Activated CD4-positive, alpha-beta memory T cell treated with anti-CD3 and anti-CD28 coated beads, Interleukin-2, amount 10 ng/mL, durations not matched to agents 7 days and 5 days (primary cell): ENCODE measurements around the gene POLK. TPM values are rescaled to one million over a fixed set of nuclear protein-coding genes. Genes with fewer than 3 reads are reported as not detected.
"Not testable (repeated sequence)": the region's sequence is repeated elsewhere in the genome, so short reads cannot be mapped to it uniquely, and the experiment has no call there.

Source experiments
- CTCF ChIA-PET: fragments of 350-600 bp; sonication (Branson Sonifier 250); formaldehyde crosslinking; loops from one replicate; lab custom pipeline; 2021; ENCODE audit warnings: antibody characterized with exemption, inconsistent platforms; lab: Charles Lee
- POLR2A ChIA-PET: fragments of 350-600 bp; sonication (Branson Sonifier 250); formaldehyde crosslinking; loops from one replicate; lab custom pipeline; 2021; ENCODE audit warnings: antibody characterized with exemption; lab: Charles Lee
- DNase-seq: peaks from one replicate; pipeline ENCODE4 v3.0.0-alpha.2; 2020
- H3K27ac Mint-ChIP-seq: one replicate; pipeline ENCODE4 v1.8.0; 2021; ENCODE audit warnings: mild to moderate bottlenecking, mixed read lengths
- H3K27me3 Mint-ChIP-seq: one replicate; pipeline ENCODE4 v1.8.0; 2021; ENCODE audit warnings: mixed read lengths
- H3K36me3 Mint-ChIP-seq: one replicate; pipeline ENCODE4 v1.8.0; 2021; ENCODE audit warnings: low read depth, mixed read lengths
- H3K4me1 Mint-ChIP-seq: one replicate; pipeline ENCODE4 v1.8.0; 2021; ENCODE audit warnings: mixed read lengths
- H3K4me3 Mint-ChIP-seq: one replicate; pipeline ENCODE4 v1.8.0; 2021; ENCODE audit warnings: mild to moderate bottlenecking, mixed read lengths
- H3K9me3 Mint-ChIP-seq: one replicate; pipeline ENCODE4 v1.8.0; 2021; ENCODE audit warnings: mixed read lengths
- total RNA-seq, 2 experiments: library from RNA; stranded (reverse); gene quantifications; one replicate each; pipeline ENCODE4 v1.2.3, GENCODE V29; 2021

Gene POLK
- total RNA-seq, 2 experiments from 2014 or later = 28.3 to 28.7 TPM

DNA sequence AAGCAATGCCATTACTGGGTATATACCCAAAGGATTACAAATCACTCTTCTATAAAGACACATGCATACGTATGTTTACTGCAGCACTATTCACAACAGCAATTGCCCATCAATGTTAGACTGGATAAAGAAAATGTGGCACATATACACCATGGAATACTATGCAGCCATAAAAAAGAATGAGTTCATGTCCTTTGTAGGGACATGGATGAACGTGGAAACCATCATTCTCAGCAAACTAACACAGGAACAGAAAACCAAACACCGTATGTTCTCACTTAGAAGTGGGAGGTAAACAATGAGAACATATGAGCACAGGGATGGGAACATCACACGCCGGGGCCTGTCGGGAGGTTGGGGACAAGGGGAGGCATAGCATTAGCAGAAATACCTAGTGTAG lies 21.8 kb upstream of the POLK start:
- H3K27ac Mint-ChIP-seq, DNase-seq, H3K4me1 Mint-ChIP-seq, H3K4me3 Mint-ChIP-seq, CTCF ChIA-PET, POLR2A ChIA-PET, H3K27me3 Mint-ChIP-seq: not testable (repeated sequence)
- H3K36me3 Mint-ChIP-seq = peaks cover 73% of the 10 kb centered on the region
- peaks cover 32% of the 10 kb centered on the region for H3K9me3 Mint-ChIP-seq

DNA sequence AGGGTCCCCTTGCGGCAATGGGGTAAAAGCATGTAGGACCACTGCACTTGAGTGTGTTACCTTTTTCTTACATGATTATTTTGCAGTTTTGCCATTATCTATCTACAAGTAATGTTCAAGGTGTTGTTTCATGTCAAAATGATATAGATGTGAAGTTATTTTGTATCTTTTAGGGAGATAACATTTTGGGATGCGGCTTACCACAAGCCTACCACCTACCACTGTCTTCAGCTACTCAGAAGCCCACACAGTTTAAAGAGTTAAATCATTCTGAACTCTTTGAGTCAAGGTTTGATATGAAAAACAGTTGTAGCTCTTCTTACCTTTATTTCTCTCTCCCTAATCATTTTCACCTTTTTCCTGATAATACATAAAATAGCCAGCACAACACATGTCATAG lies 20.1 kb upstream of the POLK start:
- Mint-ChIP-seq H3K36me3 (peaks cover 72% of the 10 kb centered on the region), H3K4me1 (peaks cover 3% of the 10 kb centered on the region), H3K27me3 (no peaks in the 10 kb centered on the region), H3K27ac (no peak overlapping the region), H3K4me3 (no peak overlapping the region), H3K9me3 (peaks cover 17% of the 10 kb centered on the region)
- DNase-seq = no peak
- POLR2A ChIA-PET = no interaction called here
- CTCF ChIA-PET = no interaction called here

DNA sequence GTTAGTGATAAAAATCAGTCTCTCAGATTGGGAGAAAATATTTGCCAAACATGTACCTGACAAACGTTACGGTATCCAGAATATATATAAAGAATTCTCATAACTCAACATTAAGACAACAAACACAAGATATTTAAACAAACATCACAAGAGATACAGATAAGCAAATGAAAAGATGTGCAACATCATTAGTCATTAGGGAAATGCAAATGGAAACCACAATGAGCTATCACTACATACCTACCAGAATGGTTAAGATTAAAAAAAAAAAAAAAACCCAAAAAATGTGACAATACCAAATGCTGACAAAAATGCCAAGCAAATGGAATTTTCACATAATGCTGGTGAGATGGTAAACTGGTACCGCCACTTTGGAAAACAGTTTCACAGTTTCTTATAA lies 15.7 kb upstream of the POLK start:
- H3K27me3 Mint-ChIP-seq = no peaks in the 10 kb centered on the region
- H3K36me3 Mint-ChIP-seq = peaks cover 77% of the 10 kb centered on the region
- POLR2A ChIA-PET = no interaction called here
- H3K4me1 Mint-ChIP-seq = peaks cover 3% of the 10 kb centered on the region
- DNase-seq = no peak
- H3K4me3 Mint-ChIP-seq = no peak overlapping the region
- peaks cover 3% of the 10 kb centered on the region for H3K9me3 Mint-ChIP-seq
- no peak overlapping the region for H3K27ac Mint-ChIP-seq
- CTCF ChIA-PET = interaction anchor here (0.6 kb wide), 1 partner anchor 35 kb away, joined by 7 read pairs; no protein-coding TSS in a partner anchor

DNA sequence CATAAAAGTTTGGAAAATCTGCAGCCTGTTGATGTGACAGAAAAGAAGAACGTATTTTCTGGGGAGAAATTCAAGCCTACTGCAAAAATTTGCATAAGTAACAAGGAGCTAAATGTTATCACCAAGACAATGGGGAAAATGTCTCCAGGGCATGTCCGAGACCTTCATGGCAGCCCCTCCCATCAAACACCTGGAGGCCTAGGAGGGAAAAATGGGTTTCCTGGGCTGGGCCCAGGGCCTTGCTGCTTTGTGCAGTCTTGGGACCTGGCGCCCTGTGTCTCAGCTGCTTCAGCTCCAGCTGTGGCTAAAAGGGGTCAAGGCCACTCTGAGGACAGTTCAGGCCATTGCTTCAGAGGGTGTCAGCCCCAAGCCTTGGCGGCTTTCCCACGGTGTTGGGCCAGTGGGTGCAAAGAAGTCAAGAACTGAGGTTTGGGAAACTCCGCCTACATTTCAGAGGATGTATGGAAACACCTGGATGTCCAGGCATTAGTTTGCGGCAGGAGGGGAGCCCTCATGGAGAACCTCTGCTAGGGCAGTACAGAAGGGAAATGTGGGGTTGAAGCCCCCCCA lies 13.4 kb upstream of the POLK start:
- Mint-ChIP-seq H3K9me3 (peaks cover 3% of the 10 kb centered on the region), H3K27ac (no peak overlapping the region), H3K4me3 (no peak overlapping the region), H3K27me3 (no peaks in the 10 kb centered on the region), H3K36me3 (peaks cover 65% of the 10 kb centered on the region), H3K4me1 (peaks cover 3% of the 10 kb centered on the region)
- ChIA-PET CTCF (no interaction called here), POLR2A (interaction anchor here (0.6 kb wide), 1 partner anchor 755 kb away, joined by 3 read pairs; no protein-coding TSS in a partner anchor)
- DNase-seq = no peak

DNA sequence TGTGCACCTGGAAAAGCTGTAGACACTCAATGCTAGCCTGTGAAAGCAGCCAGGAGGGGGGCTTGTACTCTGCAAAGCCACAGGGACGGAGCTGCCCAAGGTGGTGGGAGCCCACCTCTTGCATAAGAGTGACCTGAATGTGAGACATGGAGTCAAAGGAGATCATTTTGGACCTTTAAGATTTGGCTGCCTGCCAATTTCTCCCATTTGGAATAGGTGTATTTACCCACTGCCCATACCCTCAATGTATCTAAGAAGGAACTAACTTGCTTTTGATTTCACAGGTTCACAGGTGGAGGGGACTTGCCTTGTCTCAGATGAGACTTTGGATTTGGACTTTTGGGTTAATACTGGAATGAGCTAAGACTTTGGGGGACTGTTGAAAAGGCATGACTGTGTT lies 12.8 kb upstream of the POLK start:
- H3K9me3 Mint-ChIP-seq, H3K27me3 Mint-ChIP-seq, H3K27ac Mint-ChIP-seq, H3K4me3 Mint-ChIP-seq, H3K4me1 Mint-ChIP-seq, CTCF ChIA-PET, DNase-seq: not testable (repeated sequence)
- POLR2A ChIA-PET = interaction anchor here (0.6 kb wide), 1 partner anchor 32 kb away, joined by 4 read pairs; no protein-coding TSS in a partner anchor
- H3K36me3 Mint-ChIP-seq = peaks cover 62% of the 10 kb centered on the region

DNA sequence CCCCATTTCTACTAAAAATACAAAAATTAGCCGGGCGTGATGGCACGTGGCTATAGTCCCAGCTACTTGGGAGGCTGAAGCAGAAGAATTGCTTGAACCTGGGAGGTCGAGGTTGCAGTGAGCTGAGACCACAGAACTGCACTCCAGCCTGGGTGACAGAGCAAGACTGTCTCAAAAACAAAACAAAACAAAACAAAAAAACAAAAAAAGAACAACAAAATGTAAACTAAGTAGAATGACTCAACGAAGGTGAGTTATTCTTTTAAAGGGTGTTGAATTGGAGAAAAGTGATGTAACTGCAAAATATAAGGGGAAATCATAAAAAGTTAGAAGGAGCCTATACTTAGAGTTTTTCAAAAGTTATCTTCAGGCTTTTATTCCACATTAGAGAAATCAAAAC lies 6.6 kb upstream of the POLK start:
- H3K4me3 Mint-ChIP-seq, CTCF ChIA-PET, H3K27me3 Mint-ChIP-seq, H3K9me3 Mint-ChIP-seq, POLR2A ChIA-PET, H3K27ac Mint-ChIP-seq, DNase-seq: not testable (repeated sequence)
- H3K36me3 Mint-ChIP-seq = peaks cover 51% of the 10 kb centered on the region
- peaks cover 27% of the 10 kb centered on the region for H3K4me1 Mint-ChIP-seq

DNA sequence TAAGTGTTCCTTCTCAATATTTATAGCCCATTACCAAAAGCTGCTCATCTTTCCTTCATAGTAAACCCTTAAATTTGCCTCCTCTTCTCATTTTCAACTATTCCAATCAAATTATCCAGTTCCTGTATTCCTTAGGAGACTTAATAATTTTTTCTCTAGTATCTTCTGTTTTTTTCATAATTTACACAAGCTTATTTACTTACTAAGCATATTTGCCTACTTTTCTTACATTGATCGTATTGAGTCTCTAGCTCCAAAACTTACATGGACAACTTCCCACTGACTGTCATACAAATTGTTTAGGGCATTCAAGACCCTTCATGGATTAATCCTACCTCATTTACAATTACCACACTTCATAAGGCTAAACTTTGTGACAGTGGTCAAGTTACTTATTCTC lies 3.9 kb upstream of the POLK start:
- peaks cover 39% of the 10 kb centered on the region for H3K36me3 Mint-ChIP-seq
- H3K4me3 Mint-ChIP-seq = no peak overlapping the region
- CTCF ChIA-PET = interaction anchor here (0.8 to 1.0 kb wide), 2 partner anchors 271 to 761 kb away, joined by 3 read pairs; partner anchors contain the start of gene ANKRD31
- H3K9me3 Mint-ChIP-seq = no peaks in the 10 kb centered on the region
- POLR2A ChIA-PET = interaction anchor here (1.3 kb wide), 1 partner anchor 171 kb away, joined by 4 read pairs; the partner anchor contains the start of gene HMGCR
- no peak overlapping the region for H3K27ac Mint-ChIP-seq
- DNase-seq = no peak
- H3K27me3 Mint-ChIP-seq = no peaks in the 10 kb centered on the region
- H3K4me1 Mint-ChIP-seq = peaks cover 37% of the 10 kb centered on the region

DNA sequence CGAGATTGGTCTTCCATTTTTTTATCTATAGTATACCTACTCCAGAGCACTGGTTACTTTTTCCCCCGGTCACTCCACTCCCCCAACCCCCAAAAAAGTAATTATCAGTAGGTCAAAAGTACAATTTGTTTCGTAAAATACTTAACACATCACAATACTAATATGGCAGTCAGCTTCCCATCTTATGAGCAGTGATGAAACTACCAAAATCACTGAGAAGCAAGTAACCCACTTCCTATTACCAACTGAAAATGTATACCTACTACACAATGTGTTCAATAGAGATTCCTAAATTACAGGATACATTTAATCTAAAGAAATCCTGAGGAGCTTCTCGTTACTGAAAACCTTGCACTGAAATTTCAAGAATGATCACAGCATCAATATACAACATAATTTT lies 2.1 kb upstream of the POLK start:
- DNase-seq = no peak
- peaks cover 32% of the 10 kb centered on the region for H3K36me3 Mint-ChIP-seq
- peaks cover 54% of the 10 kb centered on the region for H3K4me1 Mint-ChIP-seq
- no peaks in the 10 kb centered on the region for H3K27me3 Mint-ChIP-seq
- H3K27ac Mint-ChIP-seq = no peak overlapping the region
- ChIA-PET POLR2A (interaction anchor here (1.0 to 4.3 kb wide), 5 partner anchors 59 to 208 kb away, joined by 3 to 31 read pairs (median 3); partner anchors contain the start of genes HMGCR and POC5), CTCF (interaction anchor here (1.3 to 1.5 kb wide), 2 partner anchors 70 to 173 kb away, joined by 3 to 4 read pairs; partner anchors contain the start of gene HMGCR)
- peak overlapping the region; percentile 95 for H3K4me3 Mint-ChIP-seq
- no peaks in the 10 kb centered on the region for H3K9me3 Mint-ChIP-seq

DNA sequence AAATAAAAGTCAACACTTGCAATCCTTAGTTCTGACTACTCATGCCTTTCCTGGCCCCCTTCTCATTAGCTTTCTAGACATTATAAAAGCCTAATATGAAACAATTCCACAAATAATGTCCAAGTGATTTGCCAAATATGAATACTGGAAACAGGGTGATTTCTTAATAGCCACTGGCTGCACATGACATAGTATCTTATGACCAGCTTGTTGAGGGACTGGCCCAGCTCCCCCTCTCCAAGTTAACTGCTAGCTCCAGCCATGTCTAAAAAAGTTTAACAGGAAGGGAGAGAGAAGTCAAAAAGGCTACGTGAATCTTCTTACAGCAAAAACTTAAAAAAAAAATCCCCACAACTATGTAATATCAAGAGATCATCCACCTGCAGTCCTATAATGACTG lies 1.7 kb upstream of the POLK start:
- no peak for DNase-seq
- peak overlapping the region; percentile 95 for H3K4me3 Mint-ChIP-seq
- no peaks in the 10 kb centered on the region for H3K27me3 Mint-ChIP-seq
- H3K27ac Mint-ChIP-seq = no peak overlapping the region
- peaks cover 54% of the 10 kb centered on the region for H3K4me1 Mint-ChIP-seq
- H3K36me3 Mint-ChIP-seq = peaks cover 30% of the 10 kb centered on the region
- H3K9me3 Mint-ChIP-seq = no peaks in the 10 kb centered on the region
- CTCF ChIA-PET = interaction anchor here (1.0 to 1.5 kb wide), 4 partner anchors 70 to 1607 kb away, joined by 3 to 4 read pairs (median 3); partner anchors contain the start of gene HMGCR
- POLR2A ChIA-PET = interaction anchor here (0.8 to 4.3 kb wide), 7 partner anchors 10 to 1033 kb away, joined by 3 to 31 read pairs (median 3); partner anchors contain the start of genes HMGCR and POC5

DNA sequence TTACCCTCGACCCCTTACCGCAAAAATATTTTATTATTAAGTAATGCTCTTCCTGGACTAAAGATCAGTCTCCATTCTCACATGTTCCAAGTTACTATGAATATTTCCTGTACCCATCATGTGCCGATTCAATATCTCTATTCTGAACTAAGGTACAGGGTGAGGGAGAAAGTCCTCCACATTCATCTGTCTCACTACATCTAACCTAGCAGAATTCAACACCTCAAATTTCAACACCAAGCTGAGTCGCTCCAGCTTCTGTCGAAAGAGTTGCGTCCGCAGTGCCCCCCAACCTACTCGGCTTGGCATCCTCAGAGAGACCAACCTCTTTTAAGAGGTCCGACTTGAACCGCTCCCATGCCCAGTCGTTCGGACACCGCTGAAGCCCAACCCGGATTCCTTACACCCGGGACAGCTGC lies 1.3 kb upstream of the POLK start:
- H3K36me3 Mint-ChIP-seq = peaks cover 29% of the 10 kb centered on the region
- peaks cover 55% of the 10 kb centered on the region for H3K4me1 Mint-ChIP-seq
- H3K27ac Mint-ChIP-seq = peak overlapping the region; percentile 86
- H3K4me3 Mint-ChIP-seq = peak overlapping the region; percentile 95
- H3K9me3 Mint-ChIP-seq = no peaks in the 10 kb centered on the region
- DNase-seq = peak; percentile 25
- H3K27me3 Mint-ChIP-seq = no peaks in the 10 kb centered on the region
- ChIA-PET POLR2A (interaction anchor here (0.8 to 4.3 kb wide), 9 partner anchors 10 to 1032 kb away, joined by 3 to 31 read pairs (median 3); partner anchors contain the start of genes HMGCR and POC5), CTCF (interaction anchor here (1.0 to 1.3 kb wide), 3 partner anchors 71 to 1608 kb away, joined by 3 read pairs; no protein-coding TSS in a partner anchor)

DNA sequence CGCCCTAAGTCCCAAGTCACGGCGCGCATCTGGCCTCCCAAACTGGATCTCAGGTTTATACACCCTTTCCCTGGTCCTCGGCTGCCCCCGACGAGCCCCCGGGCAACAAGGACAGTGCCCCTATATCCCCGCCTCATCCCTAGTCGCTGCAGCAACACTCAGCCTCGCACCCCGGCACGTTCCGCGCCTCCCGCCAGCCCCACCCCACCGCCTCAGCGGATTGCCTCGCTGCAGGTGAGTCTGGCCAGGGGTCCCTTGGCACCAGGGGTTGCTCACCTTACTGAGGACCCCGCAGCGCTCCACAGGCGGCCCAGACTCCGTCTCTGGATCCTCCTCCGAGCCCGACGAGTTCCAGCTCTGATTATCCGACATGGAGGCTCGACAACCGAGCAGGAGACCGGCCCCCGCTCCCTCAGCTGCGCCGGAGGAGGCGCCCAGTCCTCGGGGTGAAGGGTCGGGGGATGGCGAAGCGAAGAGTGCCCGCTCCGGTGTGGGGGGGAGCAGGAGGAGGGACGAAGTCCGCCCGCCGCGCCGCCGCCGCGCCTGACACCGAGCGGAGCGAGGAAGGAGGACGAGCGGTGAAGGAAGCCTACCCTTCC lies 756 bp upstream of the POLK start:
- no peaks in the 10 kb centered on the region for H3K9me3 Mint-ChIP-seq
- peak overlapping the region; percentile 86 for H3K27ac Mint-ChIP-seq
- H3K27me3 Mint-ChIP-seq = no peaks in the 10 kb centered on the region
- peaks cover 29% of the 10 kb centered on the region for H3K36me3 Mint-ChIP-seq
- DNase-seq = no peak
- POLR2A ChIA-PET = interaction anchor here (0.8 to 4.3 kb wide), 10 partner anchors 9 to 1032 kb away, joined by 3 to 31 read pairs (median 4); partner anchors contain the start of genes ANKRD31, GCNT4, HMGCR and POC5
- H3K4me3 Mint-ChIP-seq = peak overlapping the region; percentile 95
- CTCF ChIA-PET = interaction anchor here (1.0 kb wide), 2 partner anchors 170 to 1608 kb away, joined by 3 read pairs; no protein-coding TSS in a partner anchor
- H3K4me1 Mint-ChIP-seq = peaks cover 54% of the 10 kb centered on the region

DNA sequence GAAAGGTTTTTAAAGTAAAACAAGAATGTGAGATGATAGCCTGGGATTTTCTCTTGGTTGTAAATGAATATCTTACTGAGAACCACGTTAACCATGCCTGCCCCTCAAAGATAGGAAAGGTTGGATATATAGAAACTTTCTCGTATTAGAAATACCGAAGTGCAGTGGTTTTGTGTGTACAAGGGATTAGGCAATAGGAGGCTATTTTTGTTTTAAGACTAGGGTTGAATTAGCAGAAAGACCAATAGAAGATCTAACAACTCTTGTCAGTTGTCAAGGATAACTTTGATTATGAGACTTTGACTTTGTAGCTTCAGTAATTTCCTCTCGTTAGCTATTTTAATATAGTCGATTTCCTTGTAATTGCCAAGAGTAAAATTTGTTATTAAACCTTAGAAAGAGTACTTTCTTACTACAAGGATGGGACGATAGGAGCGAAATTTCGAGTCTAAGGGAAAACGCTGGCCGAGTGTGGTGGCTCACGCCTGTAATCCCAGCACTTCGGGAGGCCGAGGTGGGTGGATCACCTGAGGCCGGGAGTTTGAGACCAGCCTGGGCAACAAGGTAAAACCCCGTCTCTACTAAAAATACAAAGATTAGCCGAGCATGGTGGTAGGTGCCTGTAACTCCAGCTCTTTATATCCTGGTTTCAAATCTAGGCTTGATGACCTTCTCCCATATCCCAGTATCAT lies 838 bp downstream of the POLK start:
- H3K4me3 Mint-ChIP-seq = peak overlapping the region; percentile 95
- H3K27ac Mint-ChIP-seq = peak overlapping the region; percentile 86
- no peaks in the 10 kb centered on the region for H3K27me3 Mint-ChIP-seq
- DNase-seq = no peak
- peaks cover 56% of the 10 kb centered on the region for H3K4me1 Mint-ChIP-seq
- H3K9me3 Mint-ChIP-seq = no peaks in the 10 kb centered on the region
- POLR2A ChIA-PET = interaction anchor here (1.0 to 4.3 kb wide), 11 partner anchors 8 to 1518 kb away, joined by 3 to 31 read pairs (median 4); partner anchors contain the start of genes AGGF1, GCNT4, HMGCR and POC5
- CTCF ChIA-PET = interaction anchor here (0.6 to 1.2 kb wide), 2 partner anchors 276 to 575 kb away, joined by 3 to 5 read pairs; partner anchors contain the start of gene ANKRD31
- peaks cover 32% of the 10 kb centered on the region for H3K36me3 Mint-ChIP-seq
